ENCODE data around the gene FOXN3.
"Not testable (repeated sequence)": the region's sequence is repeated elsewhere in the genome, so short reads cannot be mapped to it uniquely, and the experiment has no call there.

FOXN3 gene

GRCh38 chr14:89179891-89180404, 237.1 kb downstream of the FOXN3 start:
- FAIRE-seq (no peak), DNase-seq (ENCODE audit: insufficient read length, low spot score) (no peak)

- no peak for DNase-seq (ENCODE audit: insufficient read length, low spot score)
- FAIRE-seq: no peak
Measured at GRCh38 chr14:89178800-89179535, 238.1 kb downstream of the FOXN3 start.

- DNase-seq (ENCODE audit: insufficient read length, low spot score): no peak
- FAIRE-seq: no peak
Measured at GRCh38 chr14:89178376-89178775, 238.7 kb downstream of the FOXN3 start.

- DNase-seq (ENCODE audit: insufficient read length, low spot score) (no peak), FAIRE-seq (no peak)
Measured at GRCh38 chr14:89175881-89176799, 240.9 kb downstream of the FOXN3 start.

- DNase-seq (ENCODE audit: insufficient read length, low spot score) (no peak), FAIRE-seq (no peak)
Measured at GRCh38 chr14:89171628-89172027, 245.4 kb downstream of the FOXN3 start.

- DNase-seq (ENCODE audit: insufficient read length, low spot score) (no peak), FAIRE-seq (no peak)
Measured at GRCh38 chr14:89171168-89171567, 245.9 kb downstream of the FOXN3 start.

GRCh38 chr14:89167705-89168104, 249.3 kb downstream of the FOXN3 start:
- DNase-seq (ENCODE audit: insufficient read length, low spot score): no peak
- no peak for FAIRE-seq

- no peak for FAIRE-seq
Measured at GRCh38 chr14:89166633-89167032, 250.4 kb downstream of the FOXN3 start.

GRCh38 chr14:89165189-89166181, 251.5 kb downstream of the FOXN3 start:
- DNase-seq (ENCODE audit: insufficient read length, low spot score) (no peak), FAIRE-seq (no peak)

More at GRCh38 chr14:89166633-89167032, 250.4 kb downstream of the FOXN3 start:
- DNase-seq (ENCODE audit: insufficient read length, low spot score): no peak

- DNase-seq (ENCODE audit: insufficient read length, low spot score) (no peak), FAIRE-seq (no peak)
Measured at GRCh38 chr14:89164168-89165073, 252.6 kb downstream of the FOXN3 start.

- no peak for DNase-seq (ENCODE audit: insufficient read length, low spot score)
- FAIRE-seq: no peak
Measured at GRCh38 chr14:89163031-89163636, 253.9 kb downstream of the FOXN3 start.

- no peak for DNase-seq (ENCODE audit: insufficient read length, low spot score)
- FAIRE-seq: no peak
Measured at GRCh38 chr14:89162586-89162985, 254.4 kb downstream of the FOXN3 start.

GRCh38 chr14:89160437-89160836, 256.6 kb downstream of the FOXN3 start:
- DNase-seq (ENCODE audit: insufficient read length, low spot score) (no peak), FAIRE-seq (no peak)

- FAIRE-seq: no peak
- no peak for DNase-seq (ENCODE audit: insufficient read length, low spot score)
Measured at GRCh38 chr14:89158701-89159100, 258.3 kb downstream of the FOXN3 start.

- DNase-seq (ENCODE audit: insufficient read length, low spot score); FAIRE-seq: not testable (repeated sequence)
Measured at GRCh38 chr14:89158104-89158503, 258.9 kb downstream of the FOXN3 start.

GRCh38 chr14:89155491-89155890, 261.5 kb downstream of the FOXN3 start:
- DNase-seq (ENCODE audit: insufficient read length, low spot score) (no peak), FAIRE-seq (no peak)

- FAIRE-seq; DNase-seq (ENCODE audit: insufficient read length, low spot score): not testable (repeated sequence)
Measured at GRCh38 chr14:89151693-89152092, 265.3 kb downstream of the FOXN3 start.

GRCh38 chr14:89146274-89146673, 270.8 kb downstream of the FOXN3 start:
- FAIRE-seq (no peak), DNase-seq (ENCODE audit: insufficient read length, low spot score) (no peak)

- DNase-seq (ENCODE audit: insufficient read length, low spot score) (no peak), FAIRE-seq (no peak)
Measured at GRCh38 chr14:89144642-89145041, 272.4 kb downstream of the FOXN3 start.
